ENCODE measurements around the gene CCDC8.

CCDC8 gene

GRCh38 chr19:46367426-46367825 is 45.9 kb downstream of the CCDC8 start:
- H3K4me3 ChIP-seq (ENCODE audit: low read depth in 1 of 2, low read length in 2 of 2) = no peak overlapping the region
- peaks cover 74% of the 10 kb centered on the region for H3K79me2 ChIP-seq (ENCODE audit: insufficient read depth, low read length)
- no peak overlapping the region for H3K9ac ChIP-seq (ENCODE audit: low read depth, low read length)
- H3K27ac ChIP-seq (ENCODE audit: low read length) = no peak overlapping the region
- no peaks in the 10 kb centered on the region for H3K27me3 ChIP-seq (ENCODE audit: insufficient read depth, low read length, poor library complexity)
- peaks cover 1% of the 10 kb centered on the region; the same call in 1 of the 2 replicates for H3K4me1 ChIP-seq (ENCODE audit: insufficient read depth, low read length)
- peaks cover 75% of the 10 kb centered on the region for H4K20me1 ChIP-seq (ENCODE audit: insufficient read depth, low read length)
- ATAC-seq (ENCODE audit: insufficient read depth, low read depth) = no peak
- no peak for TF ChIP-seq EZH2 (IDR thresholded peaks at IDR 0.05; ENCODE audit: borderline replicate concordance, low read depth, low read length, severe bottlenecking)
- no peak for TF ChIP-seq CTCF (IDR thresholded peaks at IDR 0.05; ENCODE audit: borderline replicate concordance, extremely low read depth, low read length, poor library complexity, severe bottlenecking)
- no peaks in the 10 kb centered on the region for H3K9me3 ChIP-seq (ENCODE audit: insufficient read depth, low read length, severe bottlenecking)
- H3K4me2 ChIP-seq (ENCODE audit: insufficient read depth, low read length) = no peak overlapping the region
- peaks cover 73% of the 10 kb centered on the region for H3K36me3 ChIP-seq (ENCODE audit: insufficient read depth, low read length)
- no peak for DNase-seq
- H2AFZ ChIP-seq (ENCODE audit: low read depth, low read length) = no peak overlapping the region

DNA sequence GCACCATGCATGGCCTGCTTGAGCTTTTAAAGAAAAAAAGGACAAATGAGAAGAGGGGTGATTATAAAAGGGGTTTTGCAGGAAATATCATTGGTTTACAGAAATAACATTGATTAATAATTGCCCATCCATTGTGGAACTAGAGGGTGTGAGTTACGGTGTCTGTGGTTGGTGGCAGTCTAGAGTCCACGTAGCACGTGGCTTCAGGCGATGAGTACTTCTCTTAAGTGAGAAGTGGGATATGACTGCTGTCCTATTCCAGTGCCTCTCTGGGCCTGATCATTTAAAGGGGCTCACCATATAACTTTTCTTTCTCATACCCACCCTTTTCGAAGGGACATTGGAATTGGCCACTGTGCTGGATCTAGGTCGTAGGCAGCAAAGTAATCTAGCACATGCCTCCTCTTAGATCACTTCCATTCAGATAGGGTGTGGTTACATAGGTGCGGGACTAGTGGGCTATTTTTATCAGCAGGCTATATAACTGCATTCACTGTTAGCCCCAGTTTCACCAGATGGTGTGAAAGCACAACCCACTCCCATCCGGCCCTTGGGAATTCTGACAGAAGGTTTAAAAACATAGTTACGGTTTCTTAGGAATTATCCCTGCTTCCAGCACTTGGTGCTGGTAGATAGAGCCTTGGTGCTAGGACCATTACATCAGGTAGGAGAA is 46.6 kb downstream of the CCDC8 start:
- ATAC-seq (ENCODE audit: insufficient read depth, low read depth) (no peak), DNase-seq (no peak)
- no peaks in the 10 kb centered on the region for H3K9me3 ChIP-seq (ENCODE audit: insufficient read depth, low read length, severe bottlenecking)
- peaks cover 68% of the 10 kb centered on the region for H4K20me1 ChIP-seq (ENCODE audit: insufficient read depth, low read length)
- H3K36me3 ChIP-seq (ENCODE audit: insufficient read depth, low read length) = peaks cover 69% of the 10 kb centered on the region
- H3K9ac ChIP-seq (ENCODE audit: low read depth, low read length) = no peak overlapping the region
- H2AFZ ChIP-seq (ENCODE audit: low read depth, low read length) = no peak overlapping the region
- no peaks in the 10 kb centered on the region for H3K27me3 ChIP-seq (ENCODE audit: insufficient read depth, low read length, poor library complexity)
- TF ChIP-seq EZH2 (IDR thresholded peaks at IDR 0.05; ENCODE audit: borderline replicate concordance, low read depth, low read length, severe bottlenecking) (no peak), CTCF (IDR thresholded peaks at IDR 0.05; ENCODE audit: borderline replicate concordance, extremely low read depth, low read length, poor library complexity, severe bottlenecking) (no peak)
- no peak overlapping the region for H3K4me3 ChIP-seq (ENCODE audit: low read depth in 1 of 2, low read length in 2 of 2)
- H3K27ac ChIP-seq (ENCODE audit: low read length) = no peak overlapping the region
- no peak overlapping the region for H3K4me2 ChIP-seq (ENCODE audit: insufficient read depth, low read length)
- H3K4me1 ChIP-seq (ENCODE audit: insufficient read depth, low read length) = peaks cover 8% of the 10 kb centered on the region
- peaks cover 67% of the 10 kb centered on the region for H3K79me2 ChIP-seq (ENCODE audit: insufficient read depth, low read length)

DNA sequence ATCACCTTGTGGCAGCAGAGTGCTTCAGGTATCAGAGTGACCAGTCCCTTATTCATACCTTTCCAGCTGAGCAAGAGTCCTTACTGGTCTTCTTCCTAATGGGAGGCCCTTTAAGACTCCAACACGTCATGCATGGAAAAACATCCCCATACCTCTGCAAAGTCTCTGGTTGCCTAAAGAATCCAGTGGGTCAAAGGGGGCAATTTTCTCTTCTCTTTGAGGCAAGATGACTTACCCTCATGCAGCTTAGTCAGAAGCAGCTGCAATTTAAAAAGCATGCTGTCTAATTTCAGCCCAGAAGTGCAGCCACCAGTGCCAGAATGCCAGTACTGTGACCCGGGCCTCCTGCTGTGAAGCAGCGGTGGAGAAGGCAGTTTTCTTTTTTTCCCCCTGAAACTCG is 47.8 kb downstream of the CCDC8 start:
- ATAC-seq (ENCODE audit: insufficient read depth, low read depth) = no peak
- Histone ChIP-seq H3K9ac (ENCODE audit: low read depth, low read length) (no peak overlapping the region), H2AFZ (ENCODE audit: low read depth, low read length) (no peak overlapping the region), H3K36me3 (ENCODE audit: insufficient read depth, low read length) (peaks cover 58% of the 10 kb centered on the region), H3K4me1 (ENCODE audit: insufficient read depth, low read length) (peaks cover 20% of the 10 kb centered on the region), H3K4me3 (ENCODE audit: low read depth in 1 of 2, low read length in 2 of 2) (no peak overlapping the region), H3K4me2 (ENCODE audit: insufficient read depth, low read length) (no peak overlapping the region), H3K27ac (ENCODE audit: low read length) (no peak overlapping the region), H3K79me2 (ENCODE audit: insufficient read depth, low read length) (peaks cover 60% of the 10 kb centered on the region), H3K9me3 (ENCODE audit: insufficient read depth, low read length, severe bottlenecking) (no peaks in the 10 kb centered on the region), H3K27me3 (ENCODE audit: insufficient read depth, low read length, poor library complexity) (no peaks in the 10 kb centered on the region), H4K20me1 (ENCODE audit: insufficient read depth, low read length) (peaks cover 64% of the 10 kb centered on the region)
- TF ChIP-seq EZH2 (IDR thresholded peaks at IDR 0.05; ENCODE audit: borderline replicate concordance, low read depth, low read length, severe bottlenecking) (no peak), CTCF (IDR thresholded peaks at IDR 0.05; ENCODE audit: borderline replicate concordance, extremely low read depth, low read length, poor library complexity, severe bottlenecking) (no peak)
- no peak for DNase-seq

Measured in DND-41 (cell line).